Measurements from ENCODE around the gene SESN3.
"Not testable (repeated sequence)": the region's sequence is repeated elsewhere in the genome, so short reads cannot be mapped to it uniquely, and the experiment has no call there.

The SESN3 gene

GRCh38 chr11:95218149-95218548 lies 12.9 kb downstream of the SESN3 start:
- no peak overlapping the region for H3K4me3 ChIP-seq (ENCODE audit: low read length)
- no peak for TF ChIP-seq CTCF (conservative IDR thresholded peaks at IDR 0.05; ENCODE audit: low read depth, low read length)
- DNase-seq (ENCODE audit: low read depth), result no peak

GRCh38 chr11:95212609-95213008 lies 18.4 kb downstream of the SESN3 start:
- TF ChIP-seq CTCF (conservative IDR thresholded peaks at IDR 0.05; ENCODE audit: low read depth, low read length), result no peak
- no peak overlapping the region for H3K4me3 ChIP-seq (ENCODE audit: low read length)
- no peak for DNase-seq (ENCODE audit: low read depth)

GRCh38 chr11:95209535-95209934 lies 21.5 kb downstream of the SESN3 start:
- not testable (repeated sequence) for DNase-seq (ENCODE audit: low read depth); H3K4me3 ChIP-seq (ENCODE audit: low read length)

- no peak for DNase-seq (ENCODE audit: low read depth)
- H3K4me3 ChIP-seq (ENCODE audit: low read length), result no peak overlapping the region
- TF ChIP-seq CTCF (conservative IDR thresholded peaks at IDR 0.05; ENCODE audit: low read depth, low read length), result no peak
Observed at GRCh38 chr11:95200781-95201457, 30.1 kb downstream of the SESN3 start.

GRCh38 chr11:95195831-95196230 lies 35.2 kb downstream of the SESN3 start:
- DNase-seq (ENCODE audit: low read depth), result no peak
- no peak for TF ChIP-seq CTCF (conservative IDR thresholded peaks at IDR 0.05; ENCODE audit: low read depth, low read length)
- no peak overlapping the region for H3K4me3 ChIP-seq (ENCODE audit: low read length)

GRCh38 chr11:95193541-95193940 lies 37.5 kb downstream of the SESN3 start:
- no peak overlapping the region for H3K4me3 ChIP-seq (ENCODE audit: low read length)
- no peak for TF ChIP-seq CTCF (conservative IDR thresholded peaks at IDR 0.05; ENCODE audit: low read depth, low read length)
- no peak for DNase-seq (ENCODE audit: low read depth)

GRCh38 chr11:95192717-95193116 lies 38.3 kb downstream of the SESN3 start:
- TF ChIP-seq CTCF (conservative IDR thresholded peaks at IDR 0.05; ENCODE audit: low read depth, low read length), result no peak
- H3K4me3 ChIP-seq (ENCODE audit: low read length), result no peak overlapping the region
- no peak for DNase-seq (ENCODE audit: low read depth)
